ENCODE results near the gene ALDH1L1. TPM values are rescaled to one million over a fixed set of nuclear protein-coding genes. Genes with fewer than 3 reads are reported as not detected.

The ALDH1L1 gene
- total and polyA plus RNA-seq, 9 of the 15 experiments (the other 6 are each of a cell fraction or from before 2014, with no cell fraction given), result 0.06 to 1.9 (median 0.57) TPM; not detected in 1

DNA sequence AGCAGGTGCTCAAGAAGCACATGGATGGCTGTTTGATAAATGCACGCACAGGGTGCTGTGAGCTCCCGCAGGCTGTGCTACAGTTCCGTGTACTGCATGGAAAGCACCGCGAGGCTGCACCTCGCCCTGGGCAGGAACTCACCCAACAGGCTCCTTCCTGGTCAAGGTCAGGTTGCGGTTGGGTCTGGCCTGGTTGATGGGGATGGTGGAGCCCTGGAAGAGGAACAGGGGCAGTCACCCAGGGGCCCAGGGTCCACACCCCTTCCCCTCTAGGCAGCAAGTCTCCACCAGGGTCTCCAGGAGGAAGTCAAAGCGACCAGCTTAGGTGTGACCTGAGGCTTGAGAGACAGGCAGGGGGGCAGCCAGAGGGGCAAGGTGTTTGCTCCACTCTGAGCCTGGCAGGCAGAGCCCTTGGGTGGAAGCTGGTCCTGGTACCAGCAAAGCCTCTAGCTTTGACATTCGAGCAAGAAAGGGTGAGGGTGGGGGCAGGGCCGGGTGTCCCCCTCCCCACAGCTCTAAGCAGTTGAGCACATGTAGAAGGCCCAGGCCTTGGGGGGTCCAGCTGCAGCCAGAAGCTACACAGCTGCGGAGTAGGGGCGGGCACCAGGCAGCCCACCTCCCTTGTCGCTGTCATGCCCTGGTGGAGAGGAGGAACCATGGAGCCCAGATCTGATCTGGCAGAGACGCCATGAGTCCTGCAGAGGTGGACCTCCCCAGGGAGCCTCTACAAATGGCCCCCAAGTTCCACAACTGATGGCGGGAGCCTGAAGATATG lies 50.1 kb downstream of the ALDH1L1 start:
- Histone ChIP-seq H4K20me1 (replicated peaks; ENCODE audit: control insufficient read depth, insufficient read depth, low read length) (0 out of 2 replicates have a peak, but pooled peaks cover 9% of the 10 kb centered on the region), H3K4me1 (replicated peaks in 1 of 2; ENCODE audit: control insufficient read depth in 2 of 2, insufficient read depth in 2 of 2, low read length in 2 of 2) (no peaks in the 10 kb centered on the region; a peak in 1 of 5 replicates), H3K4me2 (ENCODE audit: insufficient read depth, low read length) (no peak overlapping the region), H3K9ac (ENCODE audit: insufficient read depth in 1 of 2, low read depth in 2 of 2, low read length in 2 of 2) (no peak overlapping the region), H2AFZ (ENCODE audit: low read depth, low read length) (no peak overlapping the region), H3K79me2 (ENCODE audit: control insufficient read depth, insufficient read depth, low read length) (no peaks in the 10 kb centered on the region), H3K36me3 (ENCODE audit: control insufficient read depth, insufficient read depth, low read length) (no peaks in the 10 kb centered on the region), H3K9me3 (replicated peaks; ENCODE audit: control insufficient read depth, insufficient read depth, low read depth, low read length) (no peaks in the 10 kb centered on the region), H3K27ac (ENCODE audit: extremely low read depth, low read depth, low read length) (no peak overlapping the region), H3K9me1 (ENCODE audit: control insufficient read depth, insufficient read depth, low read length) (no peaks in the 10 kb centered on the region), H3K27me3 (ENCODE audit: control insufficient read depth in 2 of 2, insufficient read depth in 2 of 2, low read length in 2 of 2) (peaks cover 0 to 41% of the 10 kb centered on the region in 2 experiments; a peak in 2 of 5 replicates), H3K4me3 (no peak overlapping the region)
- CTCF ChIA-PET (ENCODE audit: low intra/inter-chr PET ratio), result no interaction called here
- in situ Hi-C loops (cut with MboI) (loop anchor here (25.0 kb wide), 1 partner anchor 257 kb away; the partner anchor contains the start of gene CFAP100), intact Hi-C loops (cut with micrococcal nuclease) (no loop called here)
- ATAC-seq (no peak), FAIRE-seq (no peak), DNase-seq (ENCODE audit: extremely low read depth in 1 of 4, low spot score in 3 of 4) (no peak)
- POLR2A ChIA-PET, result no interaction called here
- no TSS peak for BruUV-seq (replicated peaks)
- no peak for TF ChIP-seq SP1 (CRISPR knock-in tag; IDR thresholded peaks at IDR 0.05)
- no peak for TF ChIP-seq RBM25 (IDR thresholded peaks at IDR 0.05; ENCODE audit: low read depth, low read length, severe bottlenecking)
- TF ChIP-seq RNF2 (IDR thresholded peaks at IDR 0.05), result no peak
- TF ChIP-seq SRF (CRISPR knock-in tag; IDR thresholded peaks at IDR 0.05), result no peak
- TF ChIP-seq ZNF76 (CRISPR knock-in tag; IDR thresholded peaks at IDR 0.05; ENCODE audit: borderline replicate concordance), result no peak
- TF ChIP-seq, protein P1, sequence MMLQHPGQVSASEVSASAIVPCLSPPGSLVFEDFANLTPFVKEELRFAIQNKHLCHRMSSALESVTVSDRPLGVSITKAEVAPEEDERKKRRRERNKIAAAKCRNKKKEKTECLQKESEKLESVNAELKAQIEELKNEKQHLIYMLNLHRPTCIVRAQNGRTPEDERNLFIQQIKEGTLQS (IDR thresholded peaks at IDR 0.05), result no peak
- TF ChIP-seq, protein P1 (CRISPR knock-in tag; conservative IDR thresholded peaks at IDR 0.05), result no peak
- TF ChIP-seq, protein P2, sequence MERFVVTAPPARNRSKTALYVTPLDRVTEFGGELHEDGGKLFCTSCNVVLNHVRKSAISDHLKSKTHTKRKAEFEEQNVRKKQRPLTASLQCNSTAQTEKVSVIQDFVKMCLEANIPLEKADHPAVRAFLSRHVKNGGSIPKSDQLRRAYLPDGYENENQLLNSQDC (CRISPR knock-in tag; IDR thresholded peaks at IDR 0.05), result no peak
- no peak for TF ChIP-seq GATAD2B (IDR thresholded peaks at IDR 0.05; ENCODE audit: borderline replicate concordance)
- TF ChIP-seq MIER1 (IDR thresholded peaks at IDR 0.05; ENCODE audit: low read depth), result no peak
- no peak for TF ChIP-seq PHF20 (IDR thresholded peaks at IDR 0.05; ENCODE audit: partially characterized antibody)
- WGBS (ENCODE audit: insufficient coverage, low coverage, missing lambda C conversion rate), result 0% methylated on average over 10 of the region's 15 CpGs
